ENCODE results near the gene SERTAD2.

DNA sequence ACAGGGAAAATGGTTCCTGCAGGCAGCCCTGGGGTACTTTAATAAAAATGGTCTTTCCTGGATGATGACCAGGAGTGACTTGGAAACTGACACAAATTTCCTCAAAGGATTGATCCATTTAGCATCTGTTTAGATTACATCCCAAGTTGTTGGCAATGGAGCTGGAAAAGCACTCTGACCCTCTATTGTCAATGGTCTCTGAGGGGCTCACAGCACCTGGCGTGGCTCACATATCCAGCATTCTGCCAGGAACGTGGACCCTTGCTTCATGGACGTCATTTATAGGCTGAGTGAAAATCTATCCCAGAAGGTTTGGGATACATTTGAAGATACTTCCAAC is 43.8 kb downstream of the SERTAD2 start:
- TF ChIP-seq, protein P1, sequence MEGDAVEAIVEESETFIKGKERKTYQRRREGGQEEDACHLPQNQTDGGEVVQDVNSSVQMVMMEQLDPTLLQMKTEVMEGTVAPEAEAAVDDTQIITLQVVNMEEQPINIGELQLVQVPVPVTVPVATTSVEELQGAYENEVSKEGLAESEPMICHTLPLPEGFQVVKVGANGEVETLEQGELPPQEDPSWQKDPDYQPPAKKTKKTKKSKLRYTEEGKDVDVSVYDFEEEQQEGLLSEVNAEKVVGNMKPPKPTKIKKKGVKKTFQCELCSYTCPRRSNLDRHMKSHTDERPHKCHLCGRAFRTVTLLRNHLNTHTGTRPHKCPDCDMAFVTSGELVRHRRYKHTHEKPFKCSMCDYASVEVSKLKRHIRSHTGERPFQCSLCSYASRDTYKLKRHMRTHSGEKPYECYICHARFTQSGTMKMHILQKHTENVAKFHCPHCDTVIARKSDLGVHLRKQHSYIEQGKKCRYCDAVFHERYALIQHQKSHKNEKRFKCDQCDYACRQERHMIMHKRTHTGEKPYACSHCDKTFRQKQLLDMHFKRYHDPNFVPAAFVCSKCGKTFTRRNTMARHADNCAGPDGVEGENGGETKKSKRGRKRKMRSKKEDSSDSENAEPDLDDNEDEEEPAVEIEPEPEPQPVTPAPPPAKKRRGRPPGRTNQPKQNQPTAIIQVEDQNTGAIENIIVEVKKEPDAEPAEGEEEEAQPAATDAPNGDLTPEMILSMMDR (IDR thresholded peaks at IDR 0.05) = no peak
- no peak for TF ChIP-seq POLR2A (IDR thresholded peaks at IDR 0.05)
